NAMALWA (cell line): ENCODE measurements around the gene PECR.
"Not testable (repeated sequence)": the region's sequence is repeated elsewhere in the genome, so short reads cannot be mapped to it uniquely, and the experiment has no call there.

Source experiments
- DNase-seq: peaks from one replicate; pipeline ENCODE4 v3.0.0-alpha.2; 2015; ENCODE audit warnings: low spot score

PECR gene

GRCh38 chr2:216002101-216002678 lies 79.4 kb downstream of the PECR start:
- DNase-seq = no peak

DNA sequence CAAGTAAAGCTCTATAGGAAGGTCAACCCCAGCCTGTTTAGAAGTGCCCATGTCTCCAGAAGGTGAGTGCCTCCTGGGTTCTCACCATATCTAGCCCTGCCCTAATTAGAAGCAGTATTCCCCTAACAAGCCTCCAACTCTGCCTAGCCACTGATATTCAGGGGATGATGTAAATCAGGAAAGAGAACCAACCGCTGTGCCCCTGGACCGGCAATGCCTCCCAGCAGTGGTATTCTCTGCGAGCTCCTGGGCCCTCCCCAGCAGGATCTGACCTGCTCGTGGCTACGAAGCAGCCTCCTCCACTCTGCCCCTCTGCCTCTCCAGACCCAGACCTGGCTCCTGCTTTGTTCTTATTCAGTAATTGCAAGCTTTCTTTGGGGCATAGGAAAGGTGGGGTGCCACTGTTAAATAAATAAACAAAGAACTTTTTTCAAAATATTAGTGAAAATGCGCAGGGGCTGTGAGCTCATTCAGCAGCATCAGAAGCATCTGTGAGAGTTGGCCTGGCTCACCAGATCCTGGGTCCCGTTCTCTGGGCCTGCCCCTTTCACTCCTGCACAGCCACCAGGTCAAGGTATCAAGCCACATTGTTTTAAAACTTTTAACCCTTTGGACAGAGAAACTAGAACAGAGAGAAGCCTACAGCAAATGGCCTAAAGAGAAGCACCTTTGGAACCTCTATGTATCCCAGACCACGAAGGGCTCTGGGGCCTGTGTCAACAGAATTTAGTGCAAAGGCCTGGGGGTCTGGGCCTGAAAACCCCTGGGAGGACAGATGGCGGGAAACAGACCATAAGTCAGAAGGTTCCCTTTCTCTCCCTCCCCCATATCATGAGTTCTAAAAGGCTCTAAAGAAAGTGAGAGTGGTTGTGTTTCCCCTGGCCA lies 80.2 kb downstream of the PECR start:
- no peak for DNase-seq

- DNase-seq = no peak
Observed at GRCh38 chr2:215998636-215999035, 83.0 kb downstream of the PECR start.

GRCh38 chr2:215997219-215997618 lies 84.4 kb downstream of the PECR start:
- no peak for DNase-seq

DNA sequence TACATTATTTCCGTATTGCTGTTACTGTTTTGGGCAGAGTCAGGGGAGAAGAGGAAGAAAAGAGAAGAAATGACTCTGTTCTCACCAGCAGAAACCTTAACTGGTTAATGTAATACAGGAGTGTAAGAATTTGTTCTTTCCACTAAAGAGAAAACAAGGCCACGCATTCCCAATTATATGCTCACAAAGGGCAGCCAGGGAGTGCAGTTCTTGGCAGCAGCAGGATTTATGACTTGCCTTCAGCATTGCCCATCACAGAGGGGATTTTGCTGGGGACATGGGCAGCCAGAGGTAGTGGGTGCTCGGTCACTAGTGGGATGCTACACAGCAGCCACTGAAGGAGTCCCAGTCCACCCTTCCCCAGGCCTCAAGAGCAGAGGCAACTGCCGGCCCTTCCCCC lies 86.7 kb downstream of the PECR start:
- DNase-seq = no peak

DNA sequence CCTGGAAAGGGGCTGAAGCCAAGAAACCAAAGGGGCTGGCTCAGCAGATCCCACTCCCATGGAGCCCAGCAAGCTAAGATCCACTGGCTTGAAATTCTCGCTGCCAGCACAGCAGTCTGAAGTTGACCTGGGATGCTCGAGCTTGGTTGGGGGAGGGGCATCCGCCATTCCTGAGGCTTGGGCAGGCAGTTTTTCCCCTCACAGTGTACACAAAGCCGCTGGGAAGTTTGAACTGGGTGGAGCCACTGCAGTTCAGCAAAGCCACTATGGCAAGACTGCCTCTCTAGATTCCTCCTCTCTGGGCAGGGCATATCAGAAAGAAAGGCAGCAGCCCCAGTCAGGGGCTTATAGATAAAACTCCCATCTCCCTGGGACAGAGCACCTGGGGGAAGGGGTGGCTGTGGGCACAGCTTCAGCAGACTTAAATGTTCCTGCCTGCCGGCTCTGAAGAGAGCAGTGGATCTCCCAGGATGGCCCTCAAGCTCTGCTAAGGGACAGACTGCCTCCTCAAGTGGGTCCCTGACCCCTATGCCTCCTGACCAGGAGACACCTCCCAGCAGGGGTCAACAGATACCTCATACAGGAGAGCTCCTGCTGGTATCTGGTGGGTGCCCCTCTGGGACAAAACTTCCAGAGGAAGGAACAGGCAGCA lies 92.9 kb downstream of the PECR start:
- not testable (repeated sequence) for DNase-seq
